SK-N-SH treated with all-trans-retinoic acid at 6 μM for 48 hours (cell line): ENCODE measurements around the gene SQSTM1.

Experiments used
- ATAC-seq: fragments of 200-7000 bp; cut with Tn5 transposase; 3 replicates; pipeline ENCODE4 v1.9.1; 2020; ENCODE audit warnings: mild to moderate bottlenecking, moderate library complexity
- ARNTL ChIP-seq: fragments of 450-650 bp; formaldehyde crosslinking; IDR thresholded peaks from 2 replicates; pipeline ENCODE4 v1.5.0; 2020; ENCODE audit warnings: low read depth, mild to moderate bottlenecking, moderate library complexity, borderline replicate concordance
- BACH2 ChIP-seq: fragments of 250-450 bp; sonication (Bioruptor Pico); IDR thresholded peaks from 2 replicates; pipeline ENCODE4 v1.9.0; 2021; ENCODE audit warnings: mild to moderate bottlenecking, borderline replicate concordance
- CSDC2 ChIP-seq: fragments of 250-450 bp; sonication (Bioruptor Pico); IDR thresholded peaks from 2 replicates; pipeline ENCODE4 v1.5.0; 2020; ENCODE audit warnings: mild to moderate bottlenecking, moderate library complexity
- ESRRG ChIP-seq: fragments of 250-450 bp; sonication (Bioruptor Pico); IDR thresholded peaks from 2 replicates; pipeline ENCODE4 v1.6.1; 2021; ENCODE audit warnings: mild to moderate bottlenecking
- GLIS3 ChIP-seq: fragments of 250-450 bp; sonication (Bioruptor Pico); IDR thresholded peaks from 2 replicates; pipeline ENCODE4 v1.5.0; 2020; ENCODE audit warnings: mild to moderate bottlenecking, moderate library complexity
- ISL1 ChIP-seq: fragments of 250-450 bp; sonication (Bioruptor Pico); IDR thresholded peaks from 2 replicates; pipeline ENCODE4 v2.1.2; 2022; ENCODE audit warnings: mild to moderate bottlenecking, moderate library complexity
- OSR1 ChIP-seq: fragments of 250-450 bp; sonication (Bioruptor Pico); IDR thresholded peaks from 2 replicates; pipeline ENCODE4 v1.8.0; 2022; ENCODE audit warnings: moderate library complexity, mild to moderate bottlenecking, inconsistent platforms
- PPARA ChIP-seq: fragments of 250-450 bp; sonication (Bioruptor Pico); IDR thresholded peaks from 2 replicates; pipeline ENCODE4 v1.5.0; 2020; ENCODE audit warnings: mild to moderate bottlenecking, borderline replicate concordance
- RARB ChIP-seq: fragments of 250-450 bp; sonication (Bioruptor Pico); IDR thresholded peaks from 2 replicates; pipeline ENCODE4 v1.8.0; 2021; ENCODE audit warnings: mild to moderate bottlenecking, moderate library complexity
- SNAI2 ChIP-seq: fragments of 250-450 bp; sonication (Bioruptor Pico); IDR thresholded peaks from 2 replicates; pipeline ENCODE4 v1.5.0; 2020; ENCODE audit warnings: mild to moderate bottlenecking, moderate library complexity
- TCF4 ChIP-seq: fragments of 250-450 bp; sonication (Bioruptor Pico); IDR thresholded peaks from 2 replicates; pipeline ENCODE4 v1.8.0; 2021; ENCODE audit warnings: mild to moderate bottlenecking, moderate library complexity, borderline replicate concordance
- TOX ChIP-seq: fragments of 250-450 bp; sonication (Bioruptor Pico); IDR thresholded peaks from 2 replicates; pipeline ENCODE4 v1.8.0; 2021; ENCODE audit warnings: mild to moderate bottlenecking, moderate library complexity, borderline replicate concordance
- ZC3H10 ChIP-seq: fragments of 250-450 bp; sonication (Bioruptor Pico); IDR thresholded peaks from 2 replicates; pipeline ENCODE4 v1.5.1; 2021; ENCODE audit warnings: mild to moderate bottlenecking, moderate library complexity
- ZFP3 ChIP-seq: fragments of 250-450 bp; sonication (Bioruptor Pico); IDR thresholded peaks from 2 replicates; pipeline ENCODE4 v1.5.0; 2020; ENCODE audit warnings: mild to moderate bottlenecking, moderate library complexity
- ZFP30 ChIP-seq: fragments of 450-650 bp; formaldehyde crosslinking; IDR thresholded peaks from 2 replicates; pipeline ENCODE4 v1.5.0; 2022; ENCODE audit warnings: mild to moderate bottlenecking, moderate library complexity
- ZNF565 ChIP-seq: fragments of 450-650 bp; formaldehyde crosslinking; conservative IDR thresholded peaks from 2 replicates; pipeline ENCODE4 v1.5.0; 2020; ENCODE audit warnings: low read depth, mild to moderate bottlenecking, moderate library complexity
- ZNF70 ChIP-seq: fragments of 450-650 bp; formaldehyde crosslinking; IDR thresholded peaks from 2 replicates; pipeline ENCODE4 v1.5.0; 2020; ENCODE audit warnings: mild to moderate bottlenecking, moderate library complexity
- TF ChIP-seq, protein P1 (sequence below): fragments of 250-450 bp; sonication (Bioruptor Pico); IDR thresholded peaks from 2 replicates; pipeline ENCODE4 v1.5.0; 2020; ENCODE audit warnings: mild to moderate bottlenecking, moderate library complexity
- TF ChIP-seq, protein P2 (sequence below): fragments of 250-450 bp; sonication (Bioruptor Pico); IDR thresholded peaks from 2 replicates; pipeline ENCODE4 v1.8.0; 2020; ENCODE audit warnings: mild to moderate bottlenecking, moderate library complexity, borderline replicate concordance
- TF ChIP-seq, protein P3 (sequence below): fragments of 250-450 bp; sonication (Bioruptor Pico); IDR thresholded peaks from 2 replicates; pipeline ENCODE4 v1.5.1; 2021; ENCODE audit warnings: mild to moderate bottlenecking, moderate library complexity
- TF ChIP-seq, protein P4 (sequence below): fragments of 250-450 bp; sonication (Bioruptor Pico); IDR thresholded peaks from 2 replicates; pipeline ENCODE4 v1.5.1; 2020; ENCODE audit warnings: low read depth, mild to moderate bottlenecking, moderate library complexity

Gene SQSTM1

DNA sequence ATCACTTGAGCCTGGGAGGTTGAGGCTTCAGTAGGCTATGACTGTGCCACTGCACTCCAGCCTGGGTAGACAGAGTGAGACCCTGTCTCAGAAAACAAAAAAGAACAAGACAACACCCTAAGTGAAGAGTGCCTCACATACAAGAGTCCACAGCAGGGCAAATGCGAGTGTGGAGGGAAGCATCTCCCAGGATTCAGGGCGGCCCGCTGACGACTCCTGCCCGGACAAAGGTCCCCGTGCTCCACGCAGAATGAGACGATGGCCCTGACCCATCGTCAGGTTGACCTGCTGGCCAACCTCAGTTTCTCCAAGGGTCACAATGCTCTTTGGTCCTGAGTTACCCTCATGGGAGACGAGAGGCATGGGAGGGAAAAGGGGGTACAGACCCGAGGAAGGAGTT, 19.6 kb downstream of the SQSTM1 start (continued):
- TF ChIP-seq CSDC2 (CRISPR knock-in tag) (no peak), ARNTL (no peak), TCF4 (CRISPR knock-in tag) (no peak), OSR1 (no peak), ZNF70 (no peak), TOX (CRISPR knock-in tag) (no peak)

DNA sequence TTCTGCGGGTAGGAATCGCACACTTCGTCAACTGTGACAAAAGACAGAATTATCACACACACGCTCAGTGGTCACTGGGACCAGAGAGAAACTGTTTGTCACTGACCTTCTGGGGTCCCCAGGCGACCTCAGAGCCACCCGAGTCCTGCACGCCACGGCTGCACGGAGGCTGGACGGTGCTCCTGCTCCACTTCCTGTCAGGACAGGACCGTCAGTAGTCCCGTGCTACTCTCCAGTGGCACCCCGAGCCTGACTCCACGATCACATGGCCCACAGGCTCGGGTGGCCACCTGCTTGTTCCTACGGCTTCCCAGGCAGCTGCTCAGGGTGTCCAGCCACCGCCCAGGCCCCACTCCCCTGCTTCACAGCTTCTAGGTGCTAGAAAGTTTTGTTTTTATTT, 20.1 kb downstream of the SQSTM1 start:
- TF ChIP-seq ZC3H10 (CRISPR knock-in tag) (no peak), OSR1 (no peak), SNAI2 (CRISPR knock-in tag) (no peak), ZFP30 (CRISPR knock-in tag) (no peak), ISL1 (CRISPR knock-in tag) (no peak), BACH2 (CRISPR knock-in tag) (no peak), ZNF70 (no peak), CSDC2 (CRISPR knock-in tag) (no peak), GLIS3 (CRISPR knock-in tag) (no peak), PPARA (no peak), ARNTL (no peak), ZFP3 (no peak), ZNF565 (CRISPR knock-in tag) (no peak)
- TF ChIP-seq, protein P1, sequence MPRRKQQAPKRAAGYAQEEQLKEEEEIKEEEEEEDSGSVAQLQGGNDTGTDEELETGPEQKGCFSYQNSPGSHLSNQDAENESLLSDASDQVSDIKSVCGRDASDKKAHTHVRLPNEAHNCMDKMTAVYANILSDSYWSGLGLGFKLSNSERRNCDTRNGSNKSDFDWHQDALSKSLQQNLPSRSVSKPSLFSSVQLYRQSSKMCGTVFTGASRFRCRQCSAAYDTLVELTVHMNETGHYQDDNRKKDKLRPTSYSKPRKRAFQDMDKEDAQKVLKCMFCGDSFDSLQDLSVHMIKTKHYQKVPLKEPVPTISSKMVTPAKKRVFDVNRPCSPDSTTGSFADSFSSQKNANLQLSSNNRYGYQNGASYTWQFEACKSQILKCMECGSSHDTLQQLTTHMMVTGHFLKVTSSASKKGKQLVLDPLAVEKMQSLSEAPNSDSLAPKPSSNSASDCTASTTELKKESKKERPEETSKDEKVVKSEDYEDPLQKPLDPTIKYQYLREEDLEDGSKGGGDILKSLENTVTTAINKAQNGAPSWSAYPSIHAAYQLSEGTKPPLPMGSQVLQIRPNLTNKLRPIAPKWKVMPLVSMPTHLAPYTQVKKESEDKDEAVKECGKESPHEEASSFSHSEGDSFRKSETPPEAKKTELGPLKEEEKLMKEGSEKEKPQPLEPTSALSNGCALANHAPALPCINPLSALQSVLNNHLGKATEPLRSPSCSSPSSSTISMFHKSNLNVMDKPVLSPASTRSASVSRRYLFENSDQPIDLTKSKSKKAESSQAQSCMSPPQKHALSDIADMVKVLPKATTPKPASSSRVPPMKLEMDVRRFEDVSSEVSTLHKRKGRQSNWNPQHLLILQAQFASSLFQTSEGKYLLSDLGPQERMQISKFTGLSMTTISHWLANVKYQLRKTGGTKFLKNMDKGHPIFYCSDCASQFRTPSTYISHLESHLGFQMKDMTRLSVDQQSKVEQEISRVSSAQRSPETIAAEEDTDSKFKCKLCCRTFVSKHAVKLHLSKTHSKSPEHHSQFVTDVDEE (CRISPR knock-in tag), result no peak
- TF ChIP-seq, protein P2, sequence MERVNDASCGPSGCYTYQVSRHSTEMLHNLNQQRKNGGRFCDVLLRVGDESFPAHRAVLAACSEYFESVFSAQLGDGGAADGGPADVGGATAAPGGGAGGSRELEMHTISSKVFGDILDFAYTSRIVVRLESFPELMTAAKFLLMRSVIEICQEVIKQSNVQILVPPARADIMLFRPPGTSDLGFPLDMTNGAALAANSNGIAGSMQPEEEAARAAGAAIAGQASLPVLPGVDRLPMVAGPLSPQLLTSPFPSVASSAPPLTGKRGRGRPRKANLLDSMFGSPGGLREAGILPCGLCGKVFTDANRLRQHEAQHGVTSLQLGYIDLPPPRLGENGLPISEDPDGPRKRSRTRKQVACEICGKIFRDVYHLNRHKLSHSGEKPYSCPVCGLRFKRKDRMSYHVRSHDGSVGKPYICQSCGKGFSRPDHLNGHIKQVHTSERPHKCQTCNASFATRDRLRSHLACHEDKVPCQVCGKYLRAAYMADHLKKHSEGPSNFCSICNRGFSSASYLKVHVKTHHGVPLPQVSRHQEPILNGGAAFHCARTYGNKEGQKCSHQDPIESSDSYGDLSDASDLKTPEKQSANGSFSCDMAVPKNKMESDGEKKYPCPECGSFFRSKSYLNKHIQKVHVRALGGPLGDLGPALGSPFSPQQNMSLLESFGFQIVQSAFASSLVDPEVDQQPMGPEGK (CRISPR knock-in tag), result no peak
- TF ChIP-seq, protein P3, sequence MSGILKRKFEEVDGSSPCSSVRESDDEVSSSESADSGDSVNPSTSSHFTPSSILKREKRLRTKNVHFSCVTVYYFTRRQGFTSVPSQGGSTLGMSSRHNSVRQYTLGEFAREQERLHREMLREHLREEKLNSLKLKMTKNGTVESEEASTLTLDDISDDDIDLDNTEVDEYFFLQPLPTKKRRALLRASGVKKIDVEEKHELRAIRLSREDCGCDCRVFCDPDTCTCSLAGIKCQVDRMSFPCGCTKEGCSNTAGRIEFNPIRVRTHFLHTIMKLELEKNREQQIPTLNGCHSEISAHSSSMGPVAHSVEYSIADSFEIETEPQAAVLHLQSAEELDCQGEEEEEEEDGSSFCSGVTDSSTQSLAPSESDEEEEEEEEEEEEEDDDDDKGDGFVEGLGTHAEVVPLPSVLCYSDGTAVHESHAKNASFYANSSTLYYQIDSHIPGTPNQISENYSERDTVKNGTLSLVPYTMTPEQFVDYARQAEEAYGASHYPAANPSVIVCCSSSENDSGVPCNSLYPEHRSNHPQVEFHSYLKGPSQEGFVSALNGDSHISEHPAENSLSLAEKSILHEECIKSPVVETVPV, result no peak
- ATAC-seq, result peak; percentile 2; the same call in 2 of the 3 replicates

DNA sequence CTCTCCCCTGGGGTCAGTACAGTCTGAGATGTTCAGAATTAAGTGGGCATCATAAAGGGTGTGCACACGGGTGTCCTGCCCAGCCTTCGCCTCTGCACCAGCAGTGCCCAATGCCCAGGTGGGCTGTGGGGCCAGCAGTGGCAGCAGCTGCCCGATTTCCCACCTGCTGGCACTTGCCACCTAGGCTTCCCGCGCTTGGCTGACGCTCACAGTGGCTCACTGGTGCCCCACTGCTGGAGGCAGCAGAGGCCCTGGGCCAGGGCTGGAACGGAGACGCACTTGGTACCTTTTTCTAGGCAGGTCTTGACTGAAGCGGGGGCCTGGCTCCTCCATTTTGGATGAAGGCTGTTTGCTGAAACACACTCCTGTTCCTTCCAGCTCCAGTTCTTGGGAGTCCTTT, 20.9 kb downstream of the SQSTM1 start:
- TF ChIP-seq, protein P1 (CRISPR knock-in tag), result no peak
- no peak for TF ChIP-seq ESRRG (CRISPR knock-in tag)
- ATAC-seq, result peak; percentile 2; the same call in 2 of the 3 replicates

DNA sequence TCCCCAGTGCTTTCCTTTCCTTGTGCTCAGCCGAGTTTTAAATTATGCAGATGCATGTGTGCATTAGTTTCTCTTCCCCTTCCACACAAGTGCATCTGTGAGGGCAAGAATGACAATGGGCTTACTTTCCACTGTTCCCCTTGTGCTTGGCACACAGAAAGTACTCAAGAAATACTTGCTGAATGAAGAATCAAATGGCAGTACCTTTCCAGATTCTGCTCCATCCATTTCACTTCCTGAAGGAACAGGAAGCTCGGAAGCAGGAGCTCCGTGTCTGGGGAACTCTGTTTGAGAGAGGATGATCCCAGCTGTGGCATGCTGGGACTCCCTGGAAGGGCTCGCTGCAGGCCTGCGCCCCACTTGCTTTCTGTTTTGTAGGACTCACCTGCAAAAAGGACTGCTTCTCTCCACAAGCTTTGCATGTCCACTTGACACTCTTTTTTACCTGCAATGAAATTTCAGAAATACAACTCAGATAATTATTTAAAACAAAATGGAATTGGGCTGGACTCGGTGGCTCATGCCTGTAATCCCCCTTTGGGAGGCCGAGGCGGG, 32.4 kb downstream of the SQSTM1 start:
- no peak for ATAC-seq
- TF ChIP-seq OSR1 (no peak), CSDC2 (CRISPR knock-in tag) (no peak), GLIS3 (CRISPR knock-in tag) (no peak), ZFP30 (CRISPR knock-in tag) (no peak), RARB (CRISPR knock-in tag) (no peak), PPARA (no peak), SNAI2 (CRISPR knock-in tag) (no peak), ZNF565 (CRISPR knock-in tag) (no peak), ZFP3 (no peak)
- TF ChIP-seq, protein P1 (CRISPR knock-in tag), result no peak
- TF ChIP-seq, protein P4, sequence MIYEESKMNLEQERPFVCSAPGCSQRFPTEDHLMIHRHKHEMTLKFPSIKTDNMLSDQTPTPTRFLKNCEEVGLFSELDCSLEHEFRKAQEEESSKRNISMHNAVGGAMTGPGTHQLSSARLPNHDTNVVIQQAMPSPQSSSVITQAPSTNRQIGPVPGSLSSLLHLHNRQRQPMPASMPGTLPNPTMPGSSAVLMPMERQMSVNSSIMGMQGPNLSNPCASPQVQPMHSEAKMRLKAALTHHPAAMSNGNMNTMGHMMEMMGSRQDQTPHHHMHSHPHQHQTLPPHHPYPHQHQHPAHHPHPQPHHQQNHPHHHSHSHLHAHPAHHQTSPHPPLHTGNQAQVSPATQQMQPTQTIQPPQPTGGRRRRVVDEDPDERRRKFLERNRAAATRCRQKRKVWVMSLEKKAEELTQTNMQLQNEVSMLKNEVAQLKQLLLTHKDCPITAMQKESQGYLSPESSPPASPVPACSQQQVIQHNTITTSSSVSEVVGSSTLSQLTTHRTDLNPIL (CRISPR knock-in tag), result no peak
- TF ChIP-seq, protein P2 (CRISPR knock-in tag), result no peak
